Activated CD4-positive, alpha-beta T cell treated with anti-CD3 and anti-CD28 coated beads for 36 hours (primary cell): Measurements from ENCODE around the gene ATG4A. TPM values are rescaled to one million over a fixed set of nuclear protein-coding genes. Genes with fewer than 3 reads are reported as not detected.

Source experiments
- ATAC-seq: fragments of 200-7000 bp; cut with Tn5 transposase; one replicate; pipeline ENCODE4 v1.10.0; 2021; ENCODE audit warnings: mild to moderate bottlenecking, moderate library complexity
- CTCF ChIA-PET: fragments of 350-600 bp; sonication (Branson Sonifier 250); formaldehyde crosslinking; loops from one replicate; lab custom pipeline; 2021; ENCODE audit warnings: antibody characterized with exemption; lab: Charles Lee
- POLR2A ChIA-PET: fragments of 350-600 bp; sonication (Branson Sonifier 250); formaldehyde crosslinking; loops from one replicate; lab custom pipeline; 2021; ENCODE audit warnings: antibody characterized with exemption, inconsistent platforms; lab: Charles Lee
- DNase-seq: peaks from one replicate; pipeline ENCODE4 v3.0.0-alpha.2; 2020
- H3K27ac Mint-ChIP-seq: one replicate; pipeline ENCODE4 v1.8.0; 2021; ENCODE audit warnings: mixed read lengths
- H3K27me3 Mint-ChIP-seq: one replicate; pipeline ENCODE4 v1.8.0; 2021; ENCODE audit warnings: mixed read lengths
- H3K36me3 Mint-ChIP-seq: one replicate; pipeline ENCODE4 v1.8.0; 2021; ENCODE audit warnings: low read depth, mixed read lengths
- H3K4me1 Mint-ChIP-seq: one replicate; pipeline ENCODE4 v1.8.0; 2021; ENCODE audit warnings: mixed read lengths
- H3K4me3 Mint-ChIP-seq: one replicate; pipeline ENCODE4 v1.8.0; 2021; ENCODE audit warnings: mild to moderate bottlenecking, moderate library complexity, mixed read lengths
- H3K9me3 Mint-ChIP-seq: one replicate; pipeline ENCODE4 v1.8.0; 2021; ENCODE audit warnings: low read depth, mixed read lengths
- intact Hi-C, 2 experiments: fragments of 100-400 bp; cut with DNase I in 1 of 2; cut with micrococcal nuclease in 1 of 2; formaldehyde crosslinking; loops; one replicate each; pipeline versions ENCODE4 v1.14.2 to v1.15.1; 2022 to 2024; cut with DNase I, micrococcal nuclease
- total RNA-seq, 2 experiments: library from RNA; stranded (reverse); gene quantifications; one replicate each; pipeline ENCODE4 v1.2.3, GENCODE V29; 2021

The ATG4A gene
- total RNA-seq, 2 experiments from 2014 or later = 7.1 to 7.4 TPM

DNA sequence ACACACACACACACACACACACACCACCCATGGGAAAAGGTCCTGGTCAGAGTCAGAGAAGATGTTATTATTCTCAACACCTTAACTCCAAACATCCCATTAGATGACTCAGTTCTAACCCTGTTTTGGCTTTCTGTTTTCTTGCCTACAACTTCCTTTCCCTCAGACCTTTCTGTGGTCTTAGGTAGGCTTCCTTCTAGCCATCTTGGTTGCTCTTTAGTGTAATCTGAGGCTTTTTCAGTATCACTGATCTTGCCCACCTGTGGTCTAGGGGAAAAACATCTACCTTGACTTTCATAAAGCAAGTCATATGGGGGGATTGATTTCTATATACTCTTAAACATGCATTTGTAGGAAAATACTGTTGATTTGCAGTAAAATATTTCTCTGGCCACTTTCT lies 56.9 kb downstream of the ATG4A start:
- Mint-ChIP-seq H3K4me1 (peaks cover 10% of the 10 kb centered on the region), H3K27ac (no peak overlapping the region), H3K27me3 (no peaks in the 10 kb centered on the region), H3K36me3 (peaks cover 8% of the 10 kb centered on the region), H3K9me3 (no peaks in the 10 kb centered on the region), H3K4me3 (no peak overlapping the region)
- ATAC-seq (peak; percentile 87), DNase-seq (peak; percentile 8)
- ChIA-PET CTCF (no interaction called here), POLR2A (no interaction called here)
- intact Hi-C loops = no loop called here

DNA sequence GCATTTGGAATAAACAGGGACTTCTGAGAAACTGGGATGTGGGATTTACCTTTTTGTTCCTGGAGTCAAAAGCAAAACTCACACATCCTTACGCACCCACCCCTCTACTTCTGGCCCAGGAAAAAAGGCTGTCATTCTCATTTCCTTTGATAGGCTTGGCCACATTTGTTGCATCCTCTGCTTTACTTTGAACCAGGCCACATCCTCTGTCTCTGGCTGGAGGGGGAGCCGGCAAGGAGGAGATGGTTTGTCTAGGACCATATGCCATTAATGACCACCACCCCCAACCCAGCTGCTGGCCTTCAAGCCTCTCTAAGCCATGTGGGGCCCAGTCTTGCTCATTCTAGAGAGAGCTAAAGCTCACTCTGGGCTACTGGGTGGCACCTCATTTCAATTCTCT lies 64.5 kb downstream of the ATG4A start:
- POLR2A ChIA-PET = no interaction called here
- no peaks in the 10 kb centered on the region for H3K9me3 Mint-ChIP-seq
- H3K27me3 Mint-ChIP-seq = no peaks in the 10 kb centered on the region
- ATAC-seq (no peak), DNase-seq (no peak)
- no peak overlapping the region for H3K27ac Mint-ChIP-seq
- CTCF ChIA-PET = no interaction called here
- H3K4me3 Mint-ChIP-seq = no peak overlapping the region
- no peaks in the 10 kb centered on the region for H3K4me1 Mint-ChIP-seq
- intact Hi-C loops = no loop called here
- peaks cover 12% of the 10 kb centered on the region for H3K36me3 Mint-ChIP-seq

DNA sequence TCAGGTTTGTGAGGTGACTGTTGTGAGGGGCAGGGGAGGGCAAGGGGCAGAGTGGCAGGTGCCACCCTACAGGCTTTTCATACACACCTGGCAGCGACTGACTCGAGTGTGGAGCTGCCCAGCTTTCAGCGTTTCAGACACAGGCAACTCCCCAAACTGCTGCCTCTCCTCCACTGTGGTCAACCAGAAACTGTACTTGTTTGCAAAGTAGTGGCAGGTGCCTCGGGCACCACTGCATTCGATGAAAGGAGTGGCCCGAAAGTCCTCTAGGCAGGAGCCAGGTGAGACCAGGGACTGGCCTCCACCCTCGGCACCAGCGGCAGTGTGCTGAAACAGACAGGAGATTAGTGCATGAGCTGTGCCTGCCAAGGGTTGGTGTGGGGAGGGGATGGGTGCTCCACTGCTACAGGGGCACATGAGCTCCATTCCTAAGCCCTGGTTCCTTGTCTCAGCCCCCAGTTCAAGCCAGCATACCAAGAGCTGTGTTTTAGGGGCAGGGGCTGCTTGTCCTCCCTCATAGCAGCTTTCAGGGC lies 65.4 kb downstream of the ATG4A start:
- POLR2A ChIA-PET = no interaction called here
- Mint-ChIP-seq H3K4me3 (no peak overlapping the region), H3K27ac (no peak overlapping the region), H3K36me3 (peaks cover 12% of the 10 kb centered on the region), H3K4me1 (no peaks in the 10 kb centered on the region), H3K27me3 (no peaks in the 10 kb centered on the region), H3K9me3 (no peaks in the 10 kb centered on the region)
- intact Hi-C loops = no loop called here
- ATAC-seq = no peak
- DNase-seq = no peak
- CTCF ChIA-PET = interaction anchor here (0.7 to 0.9 kb wide), 2 partner anchors 13 to 40 kb away, joined by 3 read pairs; no protein-coding TSS in a partner anchor

DNA sequence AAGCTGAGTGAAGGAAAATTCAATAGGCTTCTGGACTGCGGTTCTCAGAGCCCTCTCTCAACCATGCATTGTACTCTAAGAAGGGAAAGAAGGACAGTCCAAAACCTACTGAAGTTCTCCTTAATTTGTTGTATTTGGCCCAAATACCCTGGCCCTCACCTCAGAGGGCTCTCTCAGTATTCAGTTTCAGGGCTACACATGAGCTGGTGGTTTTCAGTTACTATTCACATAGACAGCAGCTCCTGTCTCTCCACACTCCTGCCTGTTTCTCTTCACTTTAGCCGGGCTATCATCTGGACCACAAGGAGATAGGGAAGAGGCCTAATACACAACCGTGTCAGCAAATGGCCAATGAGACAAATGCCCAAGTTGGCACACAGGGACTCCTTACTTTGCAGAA lies 66.0 kb downstream of the ATG4A start:
- CTCF ChIA-PET = interaction anchor here (0.9 kb wide), 1 partner anchor 13 kb away, joined by 3 read pairs; no protein-coding TSS in a partner anchor
- intact Hi-C loops = no loop called here
- Mint-ChIP-seq H3K4me1 (no peaks in the 10 kb centered on the region), H3K4me3 (no peak overlapping the region), H3K27ac (no peak overlapping the region), H3K27me3 (no peaks in the 10 kb centered on the region), H3K9me3 (no peaks in the 10 kb centered on the region), H3K36me3 (peaks cover 12% of the 10 kb centered on the region)
- DNase-seq = no peak
- no peak for ATAC-seq
- POLR2A ChIA-PET = no interaction called here

DNA sequence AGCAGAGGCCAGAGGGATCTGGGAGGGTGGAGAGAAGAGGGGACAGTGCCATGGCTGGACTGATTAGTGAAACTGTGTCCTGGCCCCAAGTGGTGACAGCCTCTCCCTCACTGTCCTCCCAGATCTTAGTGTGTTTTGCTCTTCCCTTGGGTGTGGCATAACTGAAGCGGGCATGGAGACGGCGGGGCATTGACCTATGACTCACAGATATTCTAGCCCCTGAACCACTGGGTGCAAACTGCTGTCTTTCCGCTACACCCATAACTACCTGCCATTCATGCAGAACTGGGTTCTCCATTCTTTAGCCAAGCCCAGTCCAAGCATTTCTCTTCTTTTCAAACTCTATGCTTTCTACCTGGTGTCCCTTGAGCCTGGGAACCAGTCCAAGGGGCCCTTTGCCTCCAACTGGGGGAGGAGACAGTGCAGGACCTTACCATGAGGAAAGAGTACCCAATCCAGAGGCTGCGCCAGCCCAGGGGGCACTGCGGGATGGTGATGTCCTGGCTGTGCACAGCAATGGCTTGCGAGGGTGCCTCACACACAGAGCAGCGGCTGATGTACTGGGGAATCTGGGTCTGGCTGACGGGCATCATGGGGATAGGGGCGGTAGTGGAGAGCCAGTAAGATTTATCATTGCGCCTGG lies 67.6 kb downstream of the ATG4A start:
- no peaks in the 10 kb centered on the region for H3K9me3 Mint-ChIP-seq
- POLR2A ChIA-PET = no interaction called here
- no peak overlapping the region for H3K27ac Mint-ChIP-seq
- CTCF ChIA-PET = no interaction called here
- DNase-seq = no peak
- H3K36me3 Mint-ChIP-seq = peaks cover 4% of the 10 kb centered on the region
- no peaks in the 10 kb centered on the region for H3K4me1 Mint-ChIP-seq
- H3K4me3 Mint-ChIP-seq = no peak overlapping the region
- H3K27me3 Mint-ChIP-seq = no peaks in the 10 kb centered on the region
- intact Hi-C loops = no loop called here
- no peak for ATAC-seq

DNA sequence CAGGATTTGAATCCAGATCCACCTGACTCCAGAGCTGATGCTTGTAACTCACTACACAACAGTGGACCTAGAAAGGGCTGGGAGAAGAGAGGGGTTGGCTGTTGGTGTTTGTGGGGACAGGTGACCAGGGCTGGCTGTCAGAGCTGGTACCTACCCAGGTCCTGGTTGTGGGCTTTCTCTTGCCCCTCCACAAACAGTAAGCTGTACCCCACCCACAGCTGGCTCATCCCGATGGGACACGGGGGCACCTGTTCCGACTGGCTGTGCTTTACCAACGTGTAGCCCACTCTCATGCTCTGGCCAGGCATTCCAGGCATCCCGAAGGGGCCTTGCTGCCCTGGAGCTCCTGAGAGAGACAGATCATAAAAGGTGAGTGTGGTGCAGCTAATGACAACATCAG lies 68.7 kb downstream of the ATG4A start:
- H3K27me3 Mint-ChIP-seq = no peaks in the 10 kb centered on the region
- ChIA-PET CTCF (no interaction called here), POLR2A (no interaction called here)
- no peaks in the 10 kb centered on the region for H3K4me1 Mint-ChIP-seq
- intact Hi-C loops = no loop called here
- no peak overlapping the region for H3K27ac Mint-ChIP-seq
- H3K36me3 Mint-ChIP-seq = no peaks in the 10 kb centered on the region
- no peak overlapping the region for H3K4me3 Mint-ChIP-seq
- ATAC-seq = no peak
- no peak for DNase-seq
- H3K9me3 Mint-ChIP-seq = no peaks in the 10 kb centered on the region

DNA sequence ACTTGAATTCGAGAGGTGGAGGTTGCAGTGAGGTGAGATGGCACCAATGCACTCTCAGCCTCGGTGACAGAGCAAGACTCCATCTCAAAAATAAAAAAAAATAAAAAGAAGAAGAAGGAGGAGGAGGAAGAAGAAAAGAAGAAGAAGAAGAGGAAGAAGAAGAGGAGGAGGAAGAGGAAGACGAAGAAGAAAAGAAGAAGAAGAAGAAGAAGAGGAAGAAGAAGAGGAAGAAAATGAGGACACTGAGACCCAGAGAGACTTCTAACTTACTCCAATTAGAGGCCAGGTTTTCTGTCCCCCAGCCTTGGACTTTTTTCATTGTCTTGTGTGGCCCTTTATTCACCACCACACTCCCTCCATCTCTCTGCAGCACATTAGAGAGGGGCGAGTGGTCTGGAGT lies 70.7 kb downstream of the ATG4A start:
- H3K27me3 Mint-ChIP-seq = no peaks in the 10 kb centered on the region
- H3K36me3 Mint-ChIP-seq = no peaks in the 10 kb centered on the region
- no peaks in the 10 kb centered on the region for H3K4me1 Mint-ChIP-seq
- ATAC-seq (no peak), DNase-seq (no peak)
- no peak overlapping the region for H3K4me3 Mint-ChIP-seq
- intact Hi-C loops = no loop called here
- H3K9me3 Mint-ChIP-seq = no peaks in the 10 kb centered on the region
- ChIA-PET POLR2A (no interaction called here), CTCF (no interaction called here)
- no peak overlapping the region for H3K27ac Mint-ChIP-seq

DNA sequence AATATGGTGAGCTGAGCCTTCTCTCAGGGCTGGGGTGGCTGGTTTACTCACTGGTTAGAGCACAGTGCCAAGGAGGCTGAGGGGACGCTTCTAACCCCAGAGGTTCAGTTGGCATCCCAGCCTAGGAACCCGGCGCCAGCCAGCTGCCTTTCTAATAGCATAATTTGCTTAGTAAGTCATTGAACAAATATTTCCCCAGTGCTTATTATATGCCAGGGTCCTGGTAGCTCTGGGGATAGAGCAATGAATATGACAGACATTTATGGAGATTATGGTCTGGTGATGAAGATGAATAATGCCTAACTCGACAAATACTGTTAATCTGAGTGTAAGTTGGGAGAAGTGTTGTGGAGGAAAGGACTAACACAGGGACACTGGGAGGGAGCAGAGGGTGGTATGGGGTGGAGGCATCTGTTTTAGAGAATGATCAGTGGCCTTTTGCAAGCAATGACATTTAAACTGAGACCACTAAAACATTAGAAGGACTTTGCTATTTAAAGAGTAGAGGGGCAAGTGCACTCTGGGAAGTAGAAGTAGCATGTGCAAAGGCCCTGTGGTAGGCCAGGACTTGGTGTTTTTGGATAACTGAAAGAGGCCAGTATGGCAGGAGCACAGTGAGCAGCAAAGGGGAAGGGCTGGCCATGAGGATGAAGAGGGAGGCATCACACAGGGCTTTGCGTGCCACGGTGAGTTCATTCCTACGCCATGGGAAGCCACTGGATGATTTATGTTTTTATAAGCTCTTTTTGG lies 71.9 kb downstream of the ATG4A start:
- intact Hi-C loops = no loop called here
- H3K4me1 Mint-ChIP-seq = no peaks in the 10 kb centered on the region
- ATAC-seq (no peak), DNase-seq (no peak)
- no peaks in the 10 kb centered on the region for H3K36me3 Mint-ChIP-seq
- no peak overlapping the region for H3K4me3 Mint-ChIP-seq
- no peak overlapping the region for H3K27ac Mint-ChIP-seq
- H3K9me3 Mint-ChIP-seq = no peaks in the 10 kb centered on the region
- no peaks in the 10 kb centered on the region for H3K27me3 Mint-ChIP-seq
- ChIA-PET CTCF (no interaction called here), POLR2A (no interaction called here)

DNA sequence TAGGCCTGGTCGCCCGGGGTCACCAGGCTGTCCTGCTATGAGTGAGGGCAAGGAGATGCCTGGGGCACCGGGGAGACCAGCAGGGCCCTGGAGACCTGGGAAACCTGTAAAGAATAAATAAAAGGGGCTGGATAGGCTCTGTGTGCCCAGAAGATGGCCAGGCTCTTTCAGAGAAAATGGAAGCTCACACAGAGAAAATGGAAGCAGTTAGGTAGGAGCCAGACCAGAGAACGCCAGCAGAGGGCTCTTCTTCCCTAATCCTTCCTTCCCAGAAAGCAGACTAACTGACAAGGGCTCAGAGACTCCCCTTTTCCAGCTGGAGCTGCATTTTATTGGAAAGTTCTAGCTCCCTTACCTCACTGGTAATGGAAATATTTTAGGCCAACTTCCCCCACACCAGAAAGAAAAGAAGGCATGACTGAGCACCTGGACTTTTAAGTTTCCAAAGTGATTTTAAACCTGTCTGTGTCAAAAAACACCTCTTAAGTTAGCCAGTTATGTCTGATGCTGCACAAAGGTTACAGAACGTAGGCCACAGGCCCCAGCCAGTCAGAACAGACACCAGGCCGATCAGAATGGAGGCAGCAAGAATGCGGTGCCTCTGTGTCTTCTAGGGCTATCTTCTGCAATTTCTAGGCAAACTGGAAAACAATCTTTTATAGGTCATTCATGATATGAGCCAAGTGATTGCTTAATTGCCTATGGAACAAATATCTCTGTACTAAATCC lies 74.0 kb downstream of the ATG4A start:
- H3K27me3 Mint-ChIP-seq = no peaks in the 10 kb centered on the region
- no peak overlapping the region for H3K4me3 Mint-ChIP-seq
- POLR2A ChIA-PET = interaction anchor here (0.6 kb wide), 1 partner anchor 16 kb away, joined by 3 read pairs; no protein-coding TSS in a partner anchor
- no peak overlapping the region for H3K27ac Mint-ChIP-seq
- H3K36me3 Mint-ChIP-seq = no peaks in the 10 kb centered on the region
- DNase-seq (no peak), ATAC-seq (no peak)
- CTCF ChIA-PET = interaction anchor here (0.8 kb wide), 1 partner anchor 1497 kb away, joined by 4 read pairs; no protein-coding TSS in a partner anchor
- intact Hi-C loops = no loop called here
- no peaks in the 10 kb centered on the region for H3K9me3 Mint-ChIP-seq
- no peaks in the 10 kb centered on the region for H3K4me1 Mint-ChIP-seq

DNA sequence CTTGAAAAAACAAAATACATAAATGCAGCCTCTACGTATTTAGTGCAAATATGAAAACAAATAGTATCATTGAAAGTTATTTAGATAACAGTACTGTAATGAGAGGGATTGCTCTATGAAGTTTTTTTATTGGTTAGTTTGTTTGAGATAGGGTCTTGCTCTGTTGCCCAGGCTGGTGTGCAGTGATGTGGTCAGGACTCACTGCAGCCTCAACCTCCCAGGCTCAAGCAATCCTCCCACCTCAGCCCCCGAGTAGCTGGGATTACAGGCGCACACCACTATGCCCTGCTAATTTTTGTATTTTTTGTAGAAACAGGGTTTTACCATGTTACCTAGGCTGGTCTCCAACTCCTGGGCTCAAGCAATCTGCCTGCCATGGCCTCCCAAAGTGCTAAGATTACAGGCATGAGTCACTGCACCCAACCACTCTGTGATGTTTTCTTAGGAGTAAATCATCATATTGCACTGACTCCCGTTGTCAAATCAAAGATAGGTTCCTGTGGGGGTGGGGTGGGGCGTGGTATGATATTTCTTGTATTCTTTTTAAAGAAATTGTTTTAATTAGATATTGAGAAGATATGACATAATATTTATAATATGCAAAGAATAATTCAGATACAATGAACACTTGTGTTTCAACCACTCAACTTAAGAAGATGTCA lies 75.8 kb downstream of the ATG4A start:
- DNase-seq (peak; percentile 12), ATAC-seq (no peak)
- intact Hi-C loops = no loop called here
- H3K27ac Mint-ChIP-seq = no peak overlapping the region
- H3K4me3 Mint-ChIP-seq = no peak overlapping the region
- no peaks in the 10 kb centered on the region for H3K9me3 Mint-ChIP-seq
- POLR2A ChIA-PET = no interaction called here
- no peaks in the 10 kb centered on the region for H3K36me3 Mint-ChIP-seq
- CTCF ChIA-PET = no interaction called here
- H3K27me3 Mint-ChIP-seq = no peaks in the 10 kb centered on the region
- no peaks in the 10 kb centered on the region for H3K4me1 Mint-ChIP-seq

DNA sequence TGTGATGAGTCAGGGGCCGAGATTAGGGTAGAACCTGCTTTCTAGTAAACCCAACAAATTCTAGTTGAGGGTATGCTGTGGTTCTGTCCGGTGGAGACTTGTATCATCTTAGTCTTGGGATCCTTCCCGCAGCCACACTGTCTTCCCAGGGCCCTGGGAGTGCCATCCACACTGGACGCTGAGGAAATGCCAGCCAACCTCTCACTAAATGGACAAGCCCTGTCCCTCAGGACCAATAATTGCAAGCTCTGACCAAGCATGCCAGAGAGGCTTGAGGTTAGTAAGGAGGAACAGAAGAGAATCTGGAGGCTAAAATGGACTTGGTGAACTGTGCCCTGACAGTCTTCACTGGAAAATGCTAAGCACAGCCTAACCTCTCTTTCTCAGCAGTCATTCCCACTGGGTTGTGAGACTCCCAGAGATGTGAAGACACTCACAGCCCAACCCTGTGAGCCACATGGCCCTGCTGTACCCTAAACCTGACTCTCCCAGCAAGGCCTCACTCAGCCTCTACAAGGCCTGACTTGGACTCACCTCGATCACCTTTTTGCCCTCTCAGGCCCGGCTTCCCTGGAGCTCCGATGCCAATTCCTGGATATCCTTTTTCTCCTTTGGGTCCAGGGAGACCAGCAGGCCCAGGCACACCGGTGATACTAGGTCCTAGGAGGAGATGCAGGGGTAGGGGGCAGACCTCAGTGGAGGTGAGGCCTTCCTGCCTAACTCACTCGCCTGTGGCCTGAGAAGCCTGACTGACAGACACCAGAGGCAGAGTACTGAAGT lies 77.6 kb downstream of the ATG4A start:
- CTCF ChIA-PET = no interaction called here
- POLR2A ChIA-PET = no interaction called here
- no peaks in the 10 kb centered on the region for H3K9me3 Mint-ChIP-seq
- no peak overlapping the region for H3K4me3 Mint-ChIP-seq
- no peak for ATAC-seq
- intact Hi-C loops = no loop called here
- H3K36me3 Mint-ChIP-seq = no peaks in the 10 kb centered on the region
- H3K4me1 Mint-ChIP-seq = no peaks in the 10 kb centered on the region
- no peaks in the 10 kb centered on the region for H3K27me3 Mint-ChIP-seq
- no peak for DNase-seq
- H3K27ac Mint-ChIP-seq = no peak overlapping the region
